GM20431 (cell line): ENCODE results near the gene TACC2.
"Not testable (repeated sequence)": the region's sequence is repeated elsewhere in the genome, so short reads cannot be mapped to it uniquely, and the experiment has no call there.

Experiments
- in situ Hi-C: fragments of 300-500 bp; cut with MseI, MboI; formaldehyde crosslinking; loops from one replicate; pipeline ENCODE4 v1.15.0; 2020; ENCODE audit warnings: low sequenced_read_pairs; ENCODE audit not compliant: unreplicated experiment

TACC2 gene

DNA sequence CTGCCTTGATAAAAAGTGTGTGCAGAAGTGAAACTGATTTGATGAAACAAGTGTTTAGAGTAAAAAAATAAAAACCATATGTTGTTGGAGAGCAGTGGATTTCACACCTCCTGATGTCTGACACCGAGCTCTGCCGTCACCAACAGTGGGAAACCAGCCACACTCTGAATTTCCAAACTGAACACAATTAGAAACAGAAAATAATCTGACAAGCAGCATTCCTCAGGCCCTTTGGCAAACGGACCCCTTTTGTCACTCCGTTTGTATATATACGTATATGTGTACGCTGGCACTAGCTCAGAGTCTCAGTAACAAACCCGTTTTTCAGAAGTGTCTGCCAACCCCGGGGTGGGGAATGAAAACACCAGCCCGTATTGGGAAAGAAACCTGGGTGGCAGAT, 32.4 kb downstream of the TACC2 start:
- in situ Hi-C loops, result no loop called here

GRCh38 chr10:122021828-122022227, 32.9 kb downstream of the TACC2 start:
- in situ Hi-C loops, result no loop called here

GRCh38 chr10:122022276-122022675, 33.3 kb downstream of the TACC2 start:
- in situ Hi-C loops, result no loop called here

GRCh38 chr10:122023257-122023656, 34.3 kb downstream of the TACC2 start:
- in situ Hi-C loops, result not testable (repeated sequence)

- in situ Hi-C loops, result no loop called here
Observed at GRCh38 chr10:122029499-122030199, 40.7 kb downstream of the TACC2 start.

- in situ Hi-C loops, result no loop called here
Observed at GRCh38 chr10:122030200-122030552, 41.2 kb downstream of the TACC2 start.

DNA sequence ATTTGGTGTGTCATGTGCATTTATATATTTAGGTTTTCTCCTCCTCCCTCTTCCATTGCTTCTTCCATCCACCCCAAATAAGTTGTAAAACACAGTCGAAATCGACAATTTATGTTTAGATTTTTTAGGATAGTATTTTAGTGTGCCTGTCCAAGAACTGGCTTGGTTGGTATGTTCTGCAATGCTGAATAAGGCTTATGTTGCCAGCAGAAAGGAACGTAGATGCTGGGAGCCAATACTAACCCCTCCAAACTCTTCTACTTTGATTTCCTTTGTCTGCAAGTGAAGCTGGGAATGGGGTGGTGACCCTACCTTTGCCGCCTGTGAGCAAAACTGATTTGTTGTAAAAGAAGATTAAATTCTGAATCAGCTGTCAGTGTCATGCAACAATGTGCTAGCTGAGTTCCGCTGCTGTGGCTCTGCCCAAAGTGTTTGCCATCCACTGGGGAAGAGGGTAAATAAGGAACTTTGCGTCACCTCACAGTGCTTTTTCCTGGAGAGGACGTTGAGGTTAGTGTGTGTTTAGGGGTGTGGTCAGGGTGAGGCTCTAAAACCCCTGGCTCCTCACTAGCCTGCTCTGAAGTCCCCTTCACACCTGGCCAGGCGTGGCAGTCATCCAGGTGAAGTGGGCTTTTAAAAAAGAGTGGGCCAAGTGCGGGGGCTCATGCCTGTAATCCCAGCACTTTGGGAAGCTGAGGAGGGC, 44.4 kb downstream of the TACC2 start:
- in situ Hi-C loops, result no loop called here

DNA sequence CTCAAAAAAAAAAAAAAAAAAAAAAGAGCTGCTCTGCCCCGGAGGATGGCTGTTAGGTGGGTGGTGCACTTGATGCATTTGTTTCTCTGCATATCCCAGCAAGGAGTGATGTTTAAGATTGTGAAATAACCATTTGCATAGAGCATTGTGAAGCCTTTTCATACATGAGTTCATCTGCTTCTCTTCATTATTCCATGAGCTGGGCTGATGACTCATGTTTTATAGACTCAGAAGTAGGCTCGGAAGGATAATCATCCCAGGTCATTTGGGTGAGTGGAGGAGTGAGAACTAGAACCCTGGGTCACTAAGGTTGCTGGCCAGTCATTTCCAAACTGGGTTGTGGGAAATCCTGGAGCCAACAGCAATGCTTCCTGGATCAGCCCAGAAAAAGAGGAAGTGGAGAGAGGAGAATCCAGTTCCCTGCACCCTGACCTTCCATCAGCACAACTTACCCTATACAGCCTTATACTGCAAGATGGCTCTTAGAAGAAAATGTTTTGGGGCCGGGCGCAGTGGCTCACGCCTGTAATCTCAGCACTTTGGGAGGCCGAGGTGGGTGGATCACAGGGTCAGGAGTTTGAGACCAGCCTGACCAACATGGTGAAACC, 45.3 kb downstream of the TACC2 start:
- in situ Hi-C loops, result no loop called here

DNA sequence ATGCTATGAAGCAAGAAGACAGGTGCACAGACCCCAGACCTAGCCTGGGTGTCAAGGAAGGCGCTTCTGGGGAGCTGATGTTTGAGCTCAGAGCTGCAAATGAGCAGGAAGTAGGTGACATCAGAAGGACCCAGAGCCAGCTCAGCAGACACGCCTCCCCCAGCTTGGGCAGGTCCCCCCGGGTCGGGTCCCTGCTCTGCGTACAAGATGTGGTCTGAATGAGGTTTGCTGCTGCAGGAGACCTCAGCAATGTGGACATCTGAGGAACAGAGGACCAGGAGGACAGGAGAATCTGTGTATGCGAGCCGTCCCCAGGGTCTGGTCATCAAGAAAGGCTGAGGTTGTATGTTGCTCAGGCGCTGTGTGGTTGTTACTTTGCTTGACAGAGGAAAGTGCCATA, 51.8 kb downstream of the TACC2 start:
- in situ Hi-C loops, result no loop called here

DNA sequence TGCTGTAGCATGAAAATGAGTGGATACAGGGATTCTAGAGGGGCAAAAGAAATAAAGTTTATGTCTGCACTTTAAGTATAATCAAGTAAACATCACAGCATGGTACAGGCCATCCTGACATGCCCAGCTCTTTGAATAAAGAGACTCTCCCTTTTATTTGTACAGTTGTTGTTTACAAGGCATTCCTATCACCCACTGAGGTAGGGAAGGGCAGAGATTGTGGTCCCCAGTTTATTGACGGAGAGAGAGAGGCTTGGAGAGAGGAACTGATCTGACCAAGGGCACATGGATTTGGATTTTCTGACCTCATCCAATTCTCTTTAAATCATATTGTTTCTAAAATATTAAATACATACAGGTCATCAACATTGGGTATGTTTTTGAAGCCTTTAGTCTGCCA, 53.9 kb downstream of the TACC2 start:
- in situ Hi-C loops, result no loop called here

DNA sequence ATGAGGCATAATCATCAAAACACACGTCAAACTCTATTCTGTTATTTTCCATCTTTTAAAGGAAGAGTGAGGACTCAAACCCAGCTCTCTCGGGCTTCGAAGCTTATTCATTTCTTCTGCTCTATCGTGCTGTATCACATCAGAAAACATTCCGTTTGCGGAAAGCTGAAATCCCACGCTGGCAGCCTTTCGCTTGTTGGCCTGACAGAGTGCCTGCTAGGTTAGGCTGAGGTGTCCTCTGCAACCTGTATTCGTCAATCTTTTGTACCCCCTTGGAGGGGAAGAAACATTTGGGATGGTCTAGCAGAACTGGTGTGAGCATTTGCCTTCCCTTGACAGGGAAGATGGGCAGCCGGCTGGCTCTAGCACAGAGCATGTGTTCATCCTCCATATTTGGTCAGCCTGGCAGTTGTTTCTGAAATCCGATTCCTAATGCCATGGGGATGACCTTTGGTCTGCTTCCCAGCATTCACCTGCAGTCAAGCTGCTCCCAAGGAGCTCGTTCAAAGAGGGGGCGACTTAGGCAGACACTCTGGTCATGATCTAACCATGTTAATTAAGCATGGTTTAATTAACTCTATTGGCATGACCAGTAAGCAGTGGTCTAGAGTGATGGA, 55.2 kb downstream of the TACC2 start:
- in situ Hi-C loops, result no loop called here

GRCh38 chr10:122044713-122045112, 55.8 kb downstream of the TACC2 start:
- in situ Hi-C loops, result no loop called here

DNA sequence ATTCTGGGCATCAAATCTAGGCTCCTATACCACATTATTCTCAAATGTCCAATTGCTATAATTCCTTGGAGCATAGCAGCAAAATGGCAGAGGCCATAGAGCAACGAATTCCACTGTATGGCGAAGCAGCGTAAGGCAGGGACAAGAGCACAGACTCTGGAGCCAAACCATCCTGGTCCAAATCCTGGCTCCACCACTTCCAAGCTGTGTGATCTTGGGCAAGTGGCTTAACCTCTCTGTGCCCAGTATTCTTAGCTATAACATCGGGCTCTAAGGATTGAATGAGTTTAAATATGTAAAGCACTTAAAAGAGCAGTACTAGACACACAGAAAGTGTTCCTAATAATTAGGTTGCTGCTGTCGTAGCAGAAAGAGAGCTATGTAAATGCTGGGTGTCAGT, 56.2 kb downstream of the TACC2 start:
- in situ Hi-C loops, result no loop called here

- in situ Hi-C loops, result no loop called here
Observed at GRCh38 chr10:122047560-122047959, 58.6 kb downstream of the TACC2 start.

DNA sequence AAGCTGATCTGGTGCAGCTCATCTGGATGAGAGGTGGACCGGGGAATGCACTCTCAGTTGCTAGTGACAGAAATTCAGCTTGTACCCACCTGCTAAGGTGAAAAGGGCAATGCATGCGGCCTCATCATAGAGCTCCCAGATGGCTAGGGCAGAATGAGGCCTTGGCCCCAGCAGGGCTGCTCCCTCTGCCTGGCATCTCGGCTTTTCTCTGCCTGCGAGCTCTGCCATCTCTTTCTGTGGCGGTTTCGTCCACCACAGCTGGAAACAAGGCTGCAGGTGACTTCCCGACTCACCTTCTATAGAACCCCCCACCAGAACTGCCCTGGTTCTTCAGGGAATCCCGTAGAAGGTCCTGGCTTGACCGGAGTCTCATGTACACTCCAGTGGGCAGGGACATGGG, 60.1 kb downstream of the TACC2 start:
- in situ Hi-C loops, result no loop called here

DNA sequence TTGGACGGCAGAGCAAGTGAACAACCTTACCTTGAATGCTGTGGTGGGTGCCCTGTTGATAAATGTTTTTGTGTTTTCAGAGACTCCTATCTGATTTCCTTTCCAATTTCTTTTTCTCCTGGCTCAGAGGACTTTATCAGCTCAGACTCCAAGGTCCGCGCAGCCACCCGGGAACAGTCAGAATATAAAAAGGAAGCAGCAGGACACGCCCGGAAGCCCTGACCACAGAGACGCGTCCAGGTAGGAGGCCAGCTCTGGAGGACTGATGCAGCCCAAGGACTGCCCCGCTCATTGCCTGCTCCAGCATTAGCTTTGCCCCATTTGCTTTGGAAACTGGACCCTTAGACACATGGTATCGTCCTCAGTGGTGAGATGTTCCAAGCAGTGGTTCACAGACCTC, 61.3 kb downstream of the TACC2 start:
- in situ Hi-C loops, result no loop called here

DNA sequence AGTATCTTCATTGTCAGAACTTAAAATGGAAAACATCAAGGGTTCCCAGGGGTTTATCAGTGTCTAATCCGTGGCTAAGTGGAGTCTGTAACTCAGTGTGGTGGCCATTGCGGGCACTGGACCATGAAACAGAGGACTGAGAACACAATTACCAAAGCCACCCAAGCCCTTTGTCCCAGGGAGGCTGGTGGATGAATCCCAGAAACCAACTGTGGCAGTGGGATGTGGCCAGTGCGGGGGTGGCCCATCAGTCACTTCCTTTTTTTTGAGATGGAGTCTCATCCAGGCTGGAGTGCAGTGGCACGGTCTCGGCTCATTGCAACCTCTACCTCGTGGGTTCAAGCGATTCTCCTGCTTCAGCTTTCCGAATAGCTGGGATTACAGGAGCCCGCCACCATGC, 61.8 kb downstream of the TACC2 start:
- in situ Hi-C loops, result no loop called here

- in situ Hi-C loops, result no loop called here
Observed at GRCh38 chr10:122051609-122052385, 62.8 kb downstream of the TACC2 start.

DNA sequence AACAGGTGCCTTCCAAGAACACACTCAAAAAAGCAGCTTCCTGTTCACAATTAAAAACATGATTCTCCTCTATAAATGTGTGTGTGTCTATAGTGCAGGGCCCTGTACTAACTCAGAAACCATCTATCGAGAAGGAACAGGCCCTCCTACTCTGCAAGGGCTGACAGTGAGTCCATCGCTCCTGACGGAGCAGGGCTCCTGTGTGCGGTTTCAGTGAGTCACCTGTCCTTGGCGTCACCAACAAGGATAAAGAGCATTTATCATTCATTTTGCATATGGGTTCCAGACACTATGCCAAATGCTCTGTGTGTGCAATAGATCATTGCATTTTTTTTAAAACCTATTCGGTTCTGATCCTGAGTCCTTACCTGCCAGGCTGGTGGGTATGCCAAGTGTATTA, 63.7 kb downstream of the TACC2 start:
- in situ Hi-C loops, result no loop called here

GRCh38 chr10:122053314-122053713, 64.4 kb downstream of the TACC2 start:
- in situ Hi-C loops, result no loop called here
